Measurements from ENCODE around the gene SNX18. TPM values are rescaled to one million over a fixed set of nuclear protein-coding genes. Genes with fewer than 3 reads are reported as not detected.

Gene SNX18
- total RNA-seq, 1 donor from 2014 or later: 28.6 TPM

DNA sequence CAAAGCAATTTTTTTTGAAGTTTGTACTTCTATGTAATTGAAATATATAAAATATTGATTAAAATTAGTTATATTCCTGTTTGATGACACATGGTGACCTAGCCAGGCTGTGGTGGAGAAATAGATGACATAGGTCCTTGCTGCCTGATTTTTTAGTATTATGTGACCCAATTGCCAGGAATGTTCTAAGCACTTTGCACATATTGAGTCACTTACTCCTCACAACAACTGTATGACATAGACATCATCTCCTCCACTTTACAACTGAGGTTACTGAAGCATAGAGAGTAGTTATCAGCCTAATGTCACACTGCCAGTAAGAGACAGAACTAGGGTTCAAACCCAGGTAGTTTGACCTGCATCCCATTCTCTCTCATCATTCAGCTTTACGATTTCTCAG lies 26.2 kb upstream of the SNX18 start:
- Mint-ChIP-seq H3K36me3 (ENCODE audit: insufficient read depth) (no peaks in the 10 kb centered on the region), H3K4me3 (ENCODE audit: low read depth) (no peak overlapping the region), H3K27me3 (no peaks in the 10 kb centered on the region), H3K27ac (no peak overlapping the region), H3K4me1 (ENCODE audit: low read depth) (no peaks in the 10 kb centered on the region), H3K9me3 (ENCODE audit: low read depth) (no peaks in the 10 kb centered on the region)
- no peak for DNase-seq (ENCODE audit: low spot score, unreplicated experiment)
- no peak for TF ChIP-seq CTCF (IDR thresholded peaks at IDR 0.05; ENCODE audit: unreplicated experiment)

DNA sequence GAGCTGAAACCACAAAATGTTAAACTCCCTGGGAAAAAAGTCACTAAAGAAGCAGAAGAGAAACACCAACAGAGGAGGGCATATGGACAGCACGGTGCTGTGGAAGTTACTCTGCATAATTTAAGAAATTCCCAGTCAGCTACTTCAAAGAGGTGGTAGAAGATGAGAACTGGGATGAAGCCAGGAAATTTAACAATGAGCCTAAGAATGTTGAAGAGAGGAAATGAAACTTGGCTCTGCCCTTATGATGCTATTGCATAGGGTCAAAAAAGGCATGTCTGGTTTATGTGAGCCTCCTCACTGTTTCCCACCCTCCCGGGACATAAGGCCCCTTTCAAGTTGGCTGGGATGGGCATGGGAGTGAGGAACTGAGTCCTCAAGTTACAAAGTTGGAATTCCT lies 25.4 kb upstream of the SNX18 start:
- Mint-ChIP-seq H3K27ac (no peak overlapping the region), H3K4me3 (ENCODE audit: low read depth) (no peak overlapping the region), H3K9me3 (ENCODE audit: low read depth) (no peaks in the 10 kb centered on the region), H3K27me3 (no peaks in the 10 kb centered on the region), H3K36me3 (ENCODE audit: insufficient read depth) (no peaks in the 10 kb centered on the region), H3K4me1 (ENCODE audit: low read depth) (no peaks in the 10 kb centered on the region)
- DNase-seq (ENCODE audit: low spot score, unreplicated experiment): no peak
- no peak for TF ChIP-seq CTCF (IDR thresholded peaks at IDR 0.05; ENCODE audit: unreplicated experiment)

DNA sequence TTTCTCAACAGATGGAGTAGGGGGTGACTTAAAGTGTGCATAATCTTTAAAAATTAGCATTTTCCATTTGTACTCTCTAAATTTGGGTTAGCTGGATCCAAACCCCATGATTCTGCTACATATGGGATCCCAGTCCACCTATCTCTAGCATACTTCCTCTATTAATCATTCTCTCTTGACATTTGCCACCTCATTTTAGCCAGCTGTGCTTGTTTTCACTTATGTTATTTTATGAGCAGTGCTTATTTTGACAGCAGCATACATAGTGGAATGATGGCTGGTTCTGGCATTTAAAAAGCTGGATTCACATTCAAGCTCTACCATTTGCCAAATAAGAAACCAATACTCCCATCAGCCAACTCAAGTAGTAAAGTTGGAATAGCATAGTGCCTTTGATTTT lies 22.5 kb upstream of the SNX18 start:
- Mint-ChIP-seq H3K27ac (no peak overlapping the region), H3K9me3 (ENCODE audit: low read depth) (peaks cover 14% of the 10 kb centered on the region), H3K4me1 (ENCODE audit: low read depth) (no peaks in the 10 kb centered on the region), H3K4me3 (ENCODE audit: low read depth) (no peak overlapping the region), H3K27me3 (no peaks in the 10 kb centered on the region), H3K36me3 (ENCODE audit: insufficient read depth) (no peaks in the 10 kb centered on the region)
- no peak for DNase-seq (ENCODE audit: low spot score, unreplicated experiment)
- no peak for TF ChIP-seq CTCF (IDR thresholded peaks at IDR 0.05; ENCODE audit: unreplicated experiment)

DNA sequence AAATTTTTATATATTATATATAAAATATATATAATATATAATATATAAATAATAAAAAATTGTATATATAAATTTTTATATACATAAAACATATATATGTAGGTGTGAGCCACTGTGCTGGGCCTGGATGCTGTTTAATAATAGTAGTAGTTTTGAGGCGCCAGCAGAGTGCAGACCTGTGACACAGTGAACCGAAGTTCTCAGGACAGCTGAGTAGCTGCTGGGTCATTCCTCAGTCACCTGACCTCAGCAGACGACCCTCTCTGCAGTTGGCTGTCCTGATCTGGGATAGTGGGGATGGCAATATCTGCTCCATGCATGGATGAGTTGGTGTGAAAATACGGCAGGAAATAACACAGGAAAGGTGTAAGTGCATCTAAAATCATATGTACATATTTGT lies 3.3 kb upstream of the SNX18 start:
- H3K27ac Mint-ChIP-seq: no peak overlapping the region
- no peak for TF ChIP-seq CTCF (IDR thresholded peaks at IDR 0.05; ENCODE audit: unreplicated experiment)
- no peaks in the 10 kb centered on the region for H3K9me3 Mint-ChIP-seq (ENCODE audit: low read depth)
- H3K4me1 Mint-ChIP-seq (ENCODE audit: low read depth): peaks cover 6% of the 10 kb centered on the region
- no peak for DNase-seq (ENCODE audit: low spot score, unreplicated experiment)
- no peaks in the 10 kb centered on the region for H3K27me3 Mint-ChIP-seq
- H3K36me3 Mint-ChIP-seq (ENCODE audit: insufficient read depth): peaks cover 3% of the 10 kb centered on the region
- no peak overlapping the region for H3K4me3 Mint-ChIP-seq (ENCODE audit: low read depth)

DNA sequence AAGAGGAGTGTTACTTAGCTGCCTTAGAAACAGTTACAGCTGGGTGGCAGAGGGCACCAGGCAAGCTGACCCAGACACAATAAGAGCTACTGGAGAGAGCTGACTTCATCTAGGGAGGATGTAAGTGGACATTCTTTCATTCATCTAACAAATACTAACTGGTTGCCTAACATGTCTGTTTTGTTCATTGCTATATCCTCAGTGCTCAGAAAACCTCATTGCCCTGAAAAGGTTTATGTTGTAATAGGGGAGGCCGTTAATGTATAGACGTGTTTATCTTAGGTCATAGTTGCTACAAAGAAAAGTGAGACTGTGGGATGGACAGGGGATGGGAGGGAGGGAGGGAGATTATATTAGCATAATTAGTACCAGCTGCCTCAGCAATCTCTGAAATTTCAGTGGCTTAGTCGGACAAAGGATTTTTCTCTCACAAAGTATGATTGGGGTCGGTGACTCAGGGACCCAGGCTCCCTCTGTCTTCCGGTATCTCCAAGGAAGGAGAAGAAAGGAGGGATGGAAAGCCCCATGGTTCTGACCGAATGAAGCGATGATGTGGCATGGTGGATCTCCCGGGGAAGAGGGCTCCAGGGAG lies 2.6 kb upstream of the SNX18 start:
- H3K4me3 Mint-ChIP-seq (ENCODE audit: low read depth): no peak overlapping the region
- H3K27me3 Mint-ChIP-seq: no peaks in the 10 kb centered on the region
- peaks cover 12% of the 10 kb centered on the region for H3K4me1 Mint-ChIP-seq (ENCODE audit: low read depth)
- no peak overlapping the region for H3K27ac Mint-ChIP-seq
- DNase-seq (ENCODE audit: low spot score, unreplicated experiment): no peak
- no peaks in the 10 kb centered on the region for H3K9me3 Mint-ChIP-seq (ENCODE audit: low read depth)
- H3K36me3 Mint-ChIP-seq (ENCODE audit: insufficient read depth): peaks cover 6% of the 10 kb centered on the region
- no peak for TF ChIP-seq CTCF (IDR thresholded peaks at IDR 0.05; ENCODE audit: unreplicated experiment)
